Astrocyte (in vitro differentiated cells and primary cell): Measurements from ENCODE around the gene CIPC. TPM values are rescaled to one million over a fixed set of nuclear protein-coding genes. Genes with fewer than 3 reads are reported as not detected.

Experiments used
- DNase-seq: peaks from one replicate; pipeline ENCODE4 v3.0.0-alpha.2; 2010; ENCODE audit warnings: low read depth
- FAIRE-seq: peaks from 2 replicates; lab custom pipeline; 2011; peaks lifted over from hg19 to GRCh38; lab: Jason Lieb, UNC
- H2AFZ ChIP-seq: 2 replicates; pipeline ENCODE4 v1.6.0; 2012; ENCODE audit warnings: low read depth, low read length, inconsistent platforms
- H3K27ac ChIP-seq: 2 replicates; pipeline ENCODE4 v1.5.1; 2011; ENCODE audit warnings: low read depth, low read length, inconsistent platforms
- H3K27me3 ChIP-seq: 2 replicates; pipeline ENCODE4 v1.6.0; 2011; ENCODE audit warnings: low read length, inconsistent platforms; ENCODE audit not compliant: insufficient read depth
- H3K36me3 ChIP-seq: 2 replicates; pipeline ENCODE4 v1.5.1; 2011; ENCODE audit warnings: low read length, inconsistent platforms; ENCODE audit not compliant: insufficient read depth
- H3K4me1 ChIP-seq: 2 replicates; pipeline ENCODE4 v1.5.1; 2011; ENCODE audit warnings: low read length, inconsistent platforms; ENCODE audit not compliant: insufficient read depth
- H3K4me2 ChIP-seq: 2 replicates; pipeline ENCODE4 v1.6.0; 2012; ENCODE audit warnings: low read length, inconsistent platforms
- H3K4me3 ChIP-seq: 2 replicates; pipeline ENCODE4 v1.5.1; 2011; ENCODE audit warnings: low read depth, mild to moderate bottlenecking, low read length, inconsistent platforms; ENCODE audit not compliant: insufficient read depth
- H3K79me2 ChIP-seq: 2 replicates; pipeline ENCODE4 v1.6.0; 2012; ENCODE audit warnings: mild to moderate bottlenecking, low read length, inconsistent platforms; ENCODE audit not compliant: insufficient read depth
- H3K9ac ChIP-seq: 2 replicates; pipeline ENCODE4 v1.6.0; 2012; ENCODE audit warnings: mild to moderate bottlenecking, low read length, inconsistent platforms
- H3K9me3 ChIP-seq: 2 replicates; pipeline ENCODE4 v1.5.1; 2012; ENCODE audit warnings: low read depth, mild to moderate bottlenecking, low read length, inconsistent platforms; ENCODE audit not compliant: insufficient read depth
- H4K20me1 ChIP-seq: 2 replicates; pipeline ENCODE4 v1.6.0; 2012; ENCODE audit warnings: low read length, inconsistent platforms; ENCODE audit not compliant: insufficient read depth
- H3K27ac Mint-ChIP-seq: one replicate; pipeline ENCODE4 v1.8.0; 2021; ENCODE audit warnings: mild to moderate bottlenecking, mixed read lengths; ENCODE audit not compliant: unreplicated experiment
- H3K27me3 Mint-ChIP-seq: one replicate; pipeline ENCODE4 v1.8.0; 2021; ENCODE audit warnings: low read depth, mixed read lengths; ENCODE audit not compliant: unreplicated experiment
- H3K36me3 Mint-ChIP-seq: one replicate; pipeline ENCODE4 v1.8.0; 2021; ENCODE audit warnings: low read depth, mixed read lengths; ENCODE audit not compliant: unreplicated experiment
- H3K4me1 Mint-ChIP-seq: one replicate; pipeline ENCODE4 v1.8.0; 2021; ENCODE audit warnings: low read depth, mixed read lengths; ENCODE audit not compliant: unreplicated experiment
- H3K4me3 Mint-ChIP-seq: one replicate; pipeline ENCODE4 v1.8.0; 2021; ENCODE audit warnings: mild to moderate bottlenecking, moderate library complexity, mixed read lengths; ENCODE audit not compliant: unreplicated experiment
- H3K9me3 Mint-ChIP-seq: one replicate; pipeline ENCODE4 v1.8.0; 2021; ENCODE audit warnings: mild to moderate bottlenecking, mixed read lengths; ENCODE audit not compliant: unreplicated experiment
- EZH2 ChIP-seq: IDR thresholded peaks from 2 replicates; pipeline ENCODE4 v1.6.1; 2012; ENCODE audit warnings: mild to moderate bottlenecking, low read length, inconsistent platforms; ENCODE audit not compliant: insufficient read depth
- total RNA-seq: library from RNA; stranded (reverse); gene quantifications from 2 replicates; pipeline ENCODE4 v1.2.1, GENCODE V29; 2021
- TF ChIP-seq, protein P1 (sequence below): IDR thresholded peaks from 2 replicates; pipeline ENCODE4 v1.5.1; 2011; ENCODE audit warnings: low read depth, mild to moderate bottlenecking, inconsistent platforms, low read length, moderate library complexity; ENCODE audit not compliant: insufficient read depth

Gene CIPC
- total RNA-seq, 1 donor from 2014 or later, result 20.2 TPM

DNA sequence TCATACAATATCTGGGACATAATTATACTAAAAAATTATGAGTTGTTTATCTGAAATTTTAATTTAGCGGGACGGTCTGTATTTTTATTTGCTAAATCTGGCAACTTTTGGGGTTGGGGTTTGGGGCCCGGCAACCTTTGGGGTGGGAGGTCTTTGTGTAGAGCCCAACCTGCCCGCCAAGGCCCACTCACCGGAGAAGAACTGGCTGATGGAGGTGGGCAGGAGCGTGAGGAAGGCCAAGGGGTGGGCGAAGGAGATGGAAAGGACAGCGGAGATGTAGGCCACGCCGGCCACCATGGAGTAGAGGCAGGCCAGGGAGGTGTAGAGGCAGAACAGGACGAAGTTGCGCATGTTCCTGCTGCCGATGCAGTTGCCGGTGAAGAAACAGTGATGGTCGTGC, 41.0 kb downstream of the CIPC start:
- Histone ChIP-seq H3K9ac (no peak overlapping the region), H3K4me2 (no peak overlapping the region), H3K36me3 (no peaks in the 10 kb centered on the region), H3K27ac (no peak overlapping the region), H3K9me3 (no peaks in the 10 kb centered on the region), H3K27me3 (peaks cover 64% of the 10 kb centered on the region), H3K4me1 (peaks cover 12% of the 10 kb centered on the region), H2AFZ (no peak overlapping the region), H4K20me1 (peaks cover 13% of the 10 kb centered on the region), H3K79me2 (no peaks in the 10 kb centered on the region), H3K4me3 (no peak overlapping the region)
- Mint-ChIP-seq H3K36me3 (no peaks in the 10 kb centered on the region), H3K27ac (no peak overlapping the region), H3K9me3 (peaks cover 2% of the 10 kb centered on the region), H3K4me3 (no peak overlapping the region), H3K4me1 (no peaks in the 10 kb centered on the region), H3K27me3 (peaks cover 66% of the 10 kb centered on the region)
- FAIRE-seq, result no peak
- TF ChIP-seq, protein P1, sequence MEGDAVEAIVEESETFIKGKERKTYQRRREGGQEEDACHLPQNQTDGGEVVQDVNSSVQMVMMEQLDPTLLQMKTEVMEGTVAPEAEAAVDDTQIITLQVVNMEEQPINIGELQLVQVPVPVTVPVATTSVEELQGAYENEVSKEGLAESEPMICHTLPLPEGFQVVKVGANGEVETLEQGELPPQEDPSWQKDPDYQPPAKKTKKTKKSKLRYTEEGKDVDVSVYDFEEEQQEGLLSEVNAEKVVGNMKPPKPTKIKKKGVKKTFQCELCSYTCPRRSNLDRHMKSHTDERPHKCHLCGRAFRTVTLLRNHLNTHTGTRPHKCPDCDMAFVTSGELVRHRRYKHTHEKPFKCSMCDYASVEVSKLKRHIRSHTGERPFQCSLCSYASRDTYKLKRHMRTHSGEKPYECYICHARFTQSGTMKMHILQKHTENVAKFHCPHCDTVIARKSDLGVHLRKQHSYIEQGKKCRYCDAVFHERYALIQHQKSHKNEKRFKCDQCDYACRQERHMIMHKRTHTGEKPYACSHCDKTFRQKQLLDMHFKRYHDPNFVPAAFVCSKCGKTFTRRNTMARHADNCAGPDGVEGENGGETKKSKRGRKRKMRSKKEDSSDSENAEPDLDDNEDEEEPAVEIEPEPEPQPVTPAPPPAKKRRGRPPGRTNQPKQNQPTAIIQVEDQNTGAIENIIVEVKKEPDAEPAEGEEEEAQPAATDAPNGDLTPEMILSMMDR, result no peak
- TF ChIP-seq EZH2, result no peak
- DNase-seq, result no peak

GRCh38 chr14:77139540-77140358, 41.7 kb downstream of the CIPC start:
- Mint-ChIP-seq H3K4me3 (peak overlapping the region; percentile 77), H3K4me1 (no peaks in the 10 kb centered on the region), H3K9me3 (peaks cover 2% of the 10 kb centered on the region), H3K27me3 (peaks cover 67% of the 10 kb centered on the region), H3K27ac (no peak overlapping the region), H3K36me3 (no peaks in the 10 kb centered on the region)
- no peak for DNase-seq
- H2AFZ ChIP-seq, result peak overlapping the region; percentile 1
- no peaks in the 10 kb centered on the region for H3K36me3 ChIP-seq
- no peak for FAIRE-seq
- H3K79me2 ChIP-seq, result no peaks in the 10 kb centered on the region
- H3K4me3 ChIP-seq, result no peak overlapping the region
- no peak overlapping the region for H3K9ac ChIP-seq
- peaks cover 8% of the 10 kb centered on the region for H4K20me1 ChIP-seq
- H3K27ac ChIP-seq, result no peak overlapping the region
- TF ChIP-seq, protein P1, result peak; percentile 21
- peak; percentile 38 for TF ChIP-seq EZH2
- H3K27me3 ChIP-seq, result peaks cover 65% of the 10 kb centered on the region
- peak overlapping the region; percentile 86 for H3K4me2 ChIP-seq
- H3K4me1 ChIP-seq, result peaks cover 12% of the 10 kb centered on the region
- H3K9me3 ChIP-seq, result no peaks in the 10 kb centered on the region
